ENCODE data around the gene KANTR. TPM values are rescaled to one million over a fixed set of nuclear protein-coding genes. Genes with fewer than 3 reads are reported as not detected.
A peak's percentile ranks its signal among the peaks of the same experiment; 100 is the strongest.

Gene KANTR
- total RNA-seq, 1 experiment from 2014 or later, result 7.5 TPM

DNA sequence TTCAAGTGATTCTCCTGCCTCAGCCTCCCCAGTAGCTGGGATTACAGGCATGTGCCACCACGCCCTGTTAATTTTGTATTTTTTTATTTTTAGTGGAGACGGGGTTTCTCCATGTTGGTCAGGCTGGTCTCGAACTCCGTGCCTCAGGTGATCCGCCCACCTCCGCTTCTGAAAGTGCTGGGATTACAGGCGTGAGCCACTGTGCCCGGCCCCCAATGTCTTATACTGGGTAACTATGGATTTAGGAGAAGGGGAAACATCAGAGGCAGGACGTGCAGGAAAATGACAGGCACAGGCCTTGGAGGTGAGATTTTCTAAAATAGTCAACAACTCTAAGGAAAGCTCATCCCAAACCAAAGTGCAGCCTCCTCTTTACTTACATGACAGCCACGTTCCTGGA lies 22.9 kb upstream of the KANTR start:
- Histone ChIP-seq H3K36me3 (ENCODE audit: control insufficient read depth in 1 of 2, insufficient read depth in 2 of 2, low read length in 2 of 2) (no peaks in the 10 kb centered on the region), H3K27me3 (ENCODE audit: insufficient read depth, low read length) (no peaks in the 10 kb centered on the region), H3K9ac (ENCODE audit: low read length) (no peak overlapping the region), H3K9me3 (ENCODE audit: control insufficient read depth in 1 of 2, insufficient read depth in 1 of 2, low read depth in 1 of 2, low read length in 2 of 2) (no peaks in the 10 kb centered on the region), H3K4me2 (ENCODE audit: low read length) (peak overlapping the region; percentile 95), H3K4me3 (replicated peaks in 1 of 2; ENCODE audit: low read depth in 1 of 2, low read length in 2 of 2) (peak overlapping the region in 1 of 2 experiments; percentile 60; a peak in 1 of 4 replicates), H3K27ac (ENCODE audit: low read depth, low read length) (no peak overlapping the region), H2AFZ (ENCODE audit: low read depth, low read length, poor library complexity, severe bottlenecking) (no peak overlapping the region), H3K79me2 (ENCODE audit: insufficient read depth, low read length) (no peaks in the 10 kb centered on the region), H3K9me2 (ENCODE audit: insufficient read depth) (no peaks in the 10 kb centered on the region), H3K4me1 (ENCODE audit: control insufficient read depth in 1 of 2, insufficient read depth in 2 of 2, low read length in 2 of 2) (peaks cover 4 to 26% of the 10 kb centered on the region in 2 experiments; a peak in 3 of 4 replicates), H4K20me1 (ENCODE audit: insufficient read depth) (no peaks in the 10 kb centered on the region)
- no peak for ATAC-seq
- TF ChIP-seq SIN3A (IDR thresholded peaks at IDR 0.05; ENCODE audit: low read depth) (no peak), EZH2phosphoT487 (IDR thresholded peaks at IDR 0.05; ENCODE audit: borderline replicate concordance) (no peak), ZFX (IDR thresholded peaks at IDR 0.05) (no peak), JUND (IDR thresholded peaks at IDR 0.05) (no peak), ELF1 (IDR thresholded peaks at IDR 0.05; ENCODE audit: borderline replicate concordance, low read depth) (no peak), SP1 (IDR thresholded peaks at IDR 0.05; ENCODE audit: low read depth) (no peak), EGR1 (IDR thresholded peaks at IDR 0.05; ENCODE audit: low read depth) (no peak), POLR2AphosphoS5 (IDR thresholded peaks at IDR 0.05; ENCODE audit: low read depth, low read length) (no peak), EZH2 (IDR thresholded peaks at IDR 0.05) (no peak), ZNF274 (IDR thresholded peaks at IDR 0.05; ENCODE audit: low read depth, low read length) (no peak), RAD21 (IDR thresholded peaks at IDR 0.05; ENCODE audit: low read depth) (no peak), SRF (IDR thresholded peaks at IDR 0.05; ENCODE audit: low read depth) (no peak), CBX3 (IDR thresholded peaks at IDR 0.05; ENCODE audit: low read depth) (no peak), POLR2A (IDR thresholded peaks at IDR 0.05; ENCODE audit: borderline replicate concordance, extremely low read depth, insufficient read depth, insufficient read length) (no peak), TCF7L2 (IDR thresholded peaks at IDR 0.05; ENCODE audit: borderline replicate concordance, extremely low read depth, insufficient read depth, insufficient read length) (no peak), FOSL1 (IDR thresholded peaks at IDR 0.05; ENCODE audit: low read depth) (no peak)
- TF ChIP-seq, protein P1, sequence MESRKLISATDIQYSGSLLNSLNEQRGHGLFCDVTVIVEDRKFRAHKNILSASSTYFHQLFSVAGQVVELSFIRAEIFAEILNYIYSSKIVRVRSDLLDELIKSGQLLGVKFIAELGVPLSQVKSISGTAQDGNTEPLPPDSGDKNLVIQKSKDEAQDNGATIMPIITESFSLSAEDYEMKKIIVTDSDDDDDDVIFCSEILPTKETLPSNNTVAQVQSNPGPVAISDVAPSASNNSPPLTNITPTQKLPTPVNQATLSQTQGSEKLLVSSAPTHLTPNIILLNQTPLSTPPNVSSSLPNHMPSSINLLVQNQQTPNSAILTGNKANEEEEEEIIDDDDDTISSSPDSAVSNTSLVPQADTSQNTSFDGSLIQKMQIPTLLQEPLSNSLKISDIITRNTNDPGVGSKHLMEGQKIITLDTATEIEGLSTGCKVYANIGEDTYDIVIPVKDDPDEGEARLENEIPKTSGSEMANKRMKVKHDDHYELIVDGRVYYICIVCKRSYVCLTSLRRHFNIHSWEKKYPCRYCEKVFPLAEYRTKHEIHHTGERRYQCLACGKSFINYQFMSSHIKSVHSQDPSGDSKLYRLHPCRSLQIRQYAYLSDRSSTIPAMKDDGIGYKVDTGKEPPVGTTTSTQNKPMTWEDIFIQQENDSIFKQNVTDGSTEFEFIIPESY (IDR thresholded peaks at IDR 0.05; ENCODE audit: extremely low read depth, insufficient replicate concordance, low read length), result no peak
- TF ChIP-seq, protein P2, sequence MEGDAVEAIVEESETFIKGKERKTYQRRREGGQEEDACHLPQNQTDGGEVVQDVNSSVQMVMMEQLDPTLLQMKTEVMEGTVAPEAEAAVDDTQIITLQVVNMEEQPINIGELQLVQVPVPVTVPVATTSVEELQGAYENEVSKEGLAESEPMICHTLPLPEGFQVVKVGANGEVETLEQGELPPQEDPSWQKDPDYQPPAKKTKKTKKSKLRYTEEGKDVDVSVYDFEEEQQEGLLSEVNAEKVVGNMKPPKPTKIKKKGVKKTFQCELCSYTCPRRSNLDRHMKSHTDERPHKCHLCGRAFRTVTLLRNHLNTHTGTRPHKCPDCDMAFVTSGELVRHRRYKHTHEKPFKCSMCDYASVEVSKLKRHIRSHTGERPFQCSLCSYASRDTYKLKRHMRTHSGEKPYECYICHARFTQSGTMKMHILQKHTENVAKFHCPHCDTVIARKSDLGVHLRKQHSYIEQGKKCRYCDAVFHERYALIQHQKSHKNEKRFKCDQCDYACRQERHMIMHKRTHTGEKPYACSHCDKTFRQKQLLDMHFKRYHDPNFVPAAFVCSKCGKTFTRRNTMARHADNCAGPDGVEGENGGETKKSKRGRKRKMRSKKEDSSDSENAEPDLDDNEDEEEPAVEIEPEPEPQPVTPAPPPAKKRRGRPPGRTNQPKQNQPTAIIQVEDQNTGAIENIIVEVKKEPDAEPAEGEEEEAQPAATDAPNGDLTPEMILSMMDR (IDR thresholded peaks at IDR 0.05 in 2 of 3, conservative IDR thresholded peaks at IDR 0.05 in 1 of 3; ENCODE audit: borderline replicate concordance in 1 of 3, insufficient read depth in 1 of 3, low read depth in 2 of 3, low read length in 2 of 3), result no peak
- TF ChIP-seq, protein P3, sequence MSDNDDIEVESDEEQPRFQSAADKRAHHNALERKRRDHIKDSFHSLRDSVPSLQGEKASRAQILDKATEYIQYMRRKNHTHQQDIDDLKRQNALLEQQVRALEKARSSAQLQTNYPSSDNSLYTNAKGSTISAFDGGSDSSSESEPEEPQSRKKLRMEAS (IDR thresholded peaks at IDR 0.05), result no peak
- ChIA-PET CTCF (no interaction called here), RAD21 (ENCODE audit: low non-redundant PET in 1 of 2, low total read pairs in 2 of 2, uncharacterized antibody in 2 of 2, unreplicated experiment in 2 of 2) (no interaction called here), POLR2A (no interaction called here)
- BruUV-seq (replicated peaks), result no TSS peak
- intact Hi-C loops (cut with micrococcal nuclease), result loop anchor here (1.0 kb wide), 2 partner anchors 18 to 22 kb away; no protein-coding TSS in a partner anchor
- DNase-seq (ENCODE audit: low read depth, low spot score), result no peak
